Measurements from ENCODE around the gene LRG1. TPM values are rescaled to one million over a fixed set of nuclear protein-coding genes. Genes with fewer than 3 reads are reported as not detected.

The LRG1 gene
- total RNA-seq, 1 experiment from 2014 or later = 0.81 TPM

GRCh38 chr19:4516939-4517300, 22.9 kb downstream of the LRG1 start:
- H3K27ac Mint-ChIP-seq = no peak overlapping the region
- POLR2A ChIA-PET = interaction anchor here (0.6 kb wide), 1 partner anchor 46 kb away, joined by 3 read pairs; no protein-coding TSS in a partner anchor
- H3K4me1 Mint-ChIP-seq = no peaks in the 10 kb centered on the region
- TF ChIP-seq, protein P1, sequence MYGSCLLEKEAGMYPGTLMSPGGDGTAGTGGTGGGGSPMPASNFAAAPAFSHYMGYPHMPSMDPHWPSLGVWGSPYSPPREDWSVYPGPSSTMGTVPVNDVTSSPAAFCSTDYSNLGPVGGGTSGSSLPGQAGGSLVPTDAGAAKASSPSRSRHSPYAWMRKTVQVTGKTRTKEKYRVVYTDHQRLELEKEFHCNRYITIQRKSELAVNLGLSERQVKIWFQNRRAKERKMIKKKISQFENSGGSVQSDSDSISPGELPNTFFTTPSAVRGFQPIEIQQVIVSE (CRISPR knock-in tag; IDR thresholded peaks at IDR 0.05; ENCODE audit: borderline replicate concordance) = no peak
- TF ChIP-seq, protein P2, sequence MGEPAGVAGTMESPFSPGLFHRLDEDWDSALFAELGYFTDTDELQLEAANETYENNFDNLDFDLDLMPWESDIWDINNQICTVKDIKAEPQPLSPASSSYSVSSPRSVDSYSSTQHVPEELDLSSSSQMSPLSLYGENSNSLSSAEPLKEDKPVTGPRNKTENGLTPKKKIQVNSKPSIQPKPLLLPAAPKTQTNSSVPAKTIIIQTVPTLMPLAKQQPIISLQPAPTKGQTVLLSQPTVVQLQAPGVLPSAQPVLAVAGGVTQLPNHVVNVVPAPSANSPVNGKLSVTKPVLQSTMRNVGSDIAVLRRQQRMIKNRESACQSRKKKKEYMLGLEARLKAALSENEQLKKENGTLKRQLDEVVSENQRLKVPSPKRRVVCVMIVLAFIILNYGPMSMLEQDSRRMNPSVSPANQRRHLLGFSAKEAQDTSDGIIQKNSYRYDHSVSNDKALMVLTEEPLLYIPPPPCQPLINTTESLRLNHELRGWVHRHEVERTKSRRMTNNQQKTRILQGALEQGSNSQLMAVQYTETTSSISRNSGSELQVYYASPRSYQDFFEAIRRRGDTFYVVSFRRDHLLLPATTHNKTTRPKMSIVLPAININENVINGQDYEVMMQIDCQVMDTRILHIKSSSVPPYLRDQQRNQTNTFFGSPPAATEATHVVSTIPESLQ (CRISPR knock-in tag; IDR thresholded peaks at IDR 0.05) = no peak
- no peak for TF ChIP-seq KAT7 (CRISPR knock-in tag; IDR thresholded peaks at IDR 0.05; ENCODE audit: borderline replicate concordance)
- TF ChIP-seq ZNF396 (CRISPR knock-in tag; IDR thresholded peaks at IDR 0.05; ENCODE audit: borderline replicate concordance) = no peak
- TF ChIP-seq ZNF532 (CRISPR knock-in tag; IDR thresholded peaks at IDR 0.05; ENCODE audit: borderline replicate concordance) = no peak
- TF ChIP-seq, protein P3, sequence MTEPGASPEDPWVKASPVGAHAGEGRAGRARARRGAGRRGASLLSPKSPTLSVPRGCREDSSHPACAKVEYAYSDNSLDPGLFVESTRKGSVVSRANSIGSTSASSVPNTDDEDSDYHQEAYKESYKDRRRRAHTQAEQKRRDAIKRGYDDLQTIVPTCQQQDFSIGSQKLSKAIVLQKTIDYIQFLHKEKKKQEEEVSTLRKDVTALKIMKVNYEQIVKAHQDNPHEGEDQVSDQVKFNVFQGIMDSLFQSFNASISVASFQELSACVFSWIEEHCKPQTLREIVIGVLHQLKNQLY (CRISPR knock-in tag; IDR thresholded peaks at IDR 0.05) = no peak
- TF ChIP-seq ZNF425 (CRISPR knock-in tag; conservative IDR thresholded peaks at IDR 0.05) = no peak
- TF ChIP-seq, protein P4, sequence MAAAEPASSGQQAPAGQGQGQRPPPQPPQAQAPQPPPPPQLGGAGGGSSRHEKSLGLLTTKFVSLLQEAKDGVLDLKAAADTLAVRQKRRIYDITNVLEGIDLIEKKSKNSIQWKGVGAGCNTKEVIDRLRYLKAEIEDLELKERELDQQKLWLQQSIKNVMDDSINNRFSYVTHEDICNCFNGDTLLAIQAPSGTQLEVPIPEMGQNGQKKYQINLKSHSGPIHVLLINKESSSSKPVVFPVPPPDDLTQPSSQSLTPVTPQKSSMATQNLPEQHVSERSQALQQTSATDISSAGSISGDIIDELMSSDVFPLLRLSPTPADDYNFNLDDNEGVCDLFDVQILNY (CRISPR knock-in tag; IDR thresholded peaks at IDR 0.05) = no peak
- no peak for TF ChIP-seq GRHL2 (CRISPR knock-in tag; IDR thresholded peaks at IDR 0.05; ENCODE audit: insufficient replicate concordance, severe bottlenecking)
- TF ChIP-seq STAT6 (CRISPR knock-in tag; conservative IDR thresholded peaks at IDR 0.05; ENCODE audit: low read depth) = no peak
- TF ChIP-seq, protein P5, sequence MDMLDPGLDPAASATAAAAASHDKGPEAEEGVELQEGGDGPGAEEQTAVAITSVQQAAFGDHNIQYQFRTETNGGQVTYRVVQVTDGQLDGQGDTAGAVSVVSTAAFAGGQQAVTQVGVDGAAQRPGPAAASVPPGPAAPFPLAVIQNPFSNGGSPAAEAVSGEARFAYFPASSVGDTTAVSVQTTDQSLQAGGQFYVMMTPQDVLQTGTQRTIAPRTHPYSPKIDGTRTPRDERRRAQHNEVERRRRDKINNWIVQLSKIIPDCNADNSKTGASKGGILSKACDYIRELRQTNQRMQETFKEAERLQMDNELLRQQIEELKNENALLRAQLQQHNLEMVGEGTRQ (CRISPR knock-in tag; IDR thresholded peaks at IDR 0.05) = no peak
- TF ChIP-seq PREB (CRISPR knock-in tag; IDR thresholded peaks at IDR 0.05; ENCODE audit: borderline replicate concordance) = no peak
- TF ChIP-seq ZNF138 (CRISPR knock-in tag; conservative IDR thresholded peaks at IDR 0.05) = no peak
- TF ChIP-seq, protein P6, sequence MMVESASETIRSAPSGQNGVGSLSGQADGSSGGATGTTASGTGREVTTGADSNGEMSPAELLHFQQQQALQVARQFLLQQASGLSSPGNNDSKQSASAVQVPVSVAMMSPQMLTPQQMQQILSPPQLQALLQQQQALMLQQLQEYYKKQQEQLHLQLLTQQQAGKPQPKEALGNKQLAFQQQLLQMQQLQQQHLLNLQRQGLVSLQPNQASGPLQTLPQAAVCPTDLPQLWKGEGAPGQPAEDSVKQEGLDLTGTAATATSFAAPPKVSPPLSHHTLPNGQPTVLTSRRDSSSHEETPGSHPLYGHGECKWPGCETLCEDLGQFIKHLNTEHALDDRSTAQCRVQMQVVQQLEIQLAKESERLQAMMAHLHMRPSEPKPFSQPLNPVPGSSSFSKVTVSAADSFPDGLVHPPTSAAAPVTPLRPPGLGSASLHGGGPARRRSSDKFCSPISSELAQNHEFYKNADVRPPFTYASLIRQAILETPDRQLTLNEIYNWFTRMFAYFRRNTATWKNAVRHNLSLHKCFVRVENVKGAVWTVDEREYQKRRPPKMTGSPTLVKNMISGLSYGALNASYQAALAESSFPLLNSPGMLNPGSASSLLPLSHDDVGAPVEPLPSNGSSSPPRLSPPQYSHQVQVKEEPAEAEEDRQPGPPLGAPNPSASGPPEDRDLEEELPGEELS (CRISPR knock-in tag; IDR thresholded peaks at IDR 0.05) = no peak
- TF ChIP-seq ZNF232 (CRISPR knock-in tag; IDR thresholded peaks at IDR 0.05) = no peak
- TF ChIP-seq RORB (CRISPR knock-in tag; IDR thresholded peaks at IDR 0.05) = no peak

More at GRCh38 chr19:4516939-4517300, 22.9 kb downstream of the LRG1 start:
- no peak for DNase-seq (ENCODE audit: low spot score)
- ATAC-seq = no peak
- Mint-ChIP-seq H3K9me3 (no peaks in the 10 kb centered on the region), H3K27me3 (ENCODE audit: low read depth) (peaks cover 79% of the 10 kb centered on the region), H3K4me3 (no peak overlapping the region), H3K36me3 (no peaks in the 10 kb centered on the region)
- CTCF ChIA-PET = interaction anchor here (0.6 to 5.4 kb wide), 7 partner anchors 9 to 141 kb away, joined by 3 to 63 read pairs (median 5); partner anchors contain the start of genes HDGFL2 and PLIN5

All from WTC11 (cell line).